Keratinocyte (primary cell): ENCODE results near the gene BORCS5. TPM values are rescaled to one million over a fixed set of nuclear protein-coding genes. Genes with fewer than 3 reads are reported as not detected.

ENCODE experiments used
- DNase-seq: peaks from one replicate; pipeline ENCODE4 v3.0.0-alpha.2; 2011; ENCODE audit warnings: low read depth, missing footprints, low spot score
- FAIRE-seq: peaks from 2 replicates; lab custom pipeline; 2011; peaks lifted over from hg19 to GRCh38; lab: Jason Lieb, UNC
- H2AFZ ChIP-seq: 2 replicates; pipeline ENCODE4 v1.6.0; 2012; ENCODE audit warnings: low read length, control low read depth, inconsistent platforms; ENCODE audit not compliant: control insufficient read depth
- H3K27ac ChIP-seq: 2 replicates; pipeline ENCODE4 v1.5.1; 2011; ENCODE audit warnings: low read length; ENCODE audit not compliant: control insufficient read depth, insufficient read depth
- H3K27me3 ChIP-seq: 3 replicates; pipeline ENCODE4 v1.6.0; 2011; ENCODE audit warnings: low read length; ENCODE audit not compliant: control insufficient read depth, insufficient read depth; ENCODE audit errors: extremely low read depth
- H3K36me3 ChIP-seq, 2 experiments: 2 replicates in 1 of 2; 3 replicates in 1 of 2; pipeline ENCODE4 v1.5.1; 2011; ENCODE audit warnings: low read length in 2 of 2, mild to moderate bottlenecking in 1 of 2; ENCODE audit not compliant: control insufficient read depth in 2 of 2, insufficient read depth in 2 of 2; ENCODE audit errors: extremely low read depth in 1 of 2
- H3K4me1 ChIP-seq: 3 replicates; pipeline ENCODE4 v1.5.1; 2011; ENCODE audit warnings: low read length; ENCODE audit not compliant: control insufficient read depth, insufficient read depth; ENCODE audit errors: extremely low read depth
- H3K4me2 ChIP-seq: 3 replicates; pipeline ENCODE4 v1.6.0; 2011; ENCODE audit warnings: low read depth, low read length; ENCODE audit not compliant: control insufficient read depth, insufficient read depth; ENCODE audit errors: extremely low read depth
- H3K4me3 ChIP-seq, 3 experiments: fragments of 200-600 bp in 1 of 3; sonication (generic) in 1 of 3; 2 replicates in 2 of 3; 3 replicates in 1 of 3; pipeline ENCODE4 v1.5.1; 2011 to 2016; ENCODE audit warnings: low read length in 3 of 3, mild to moderate bottlenecking in 3 of 3, control low read depth in 2 of 3, inconsistent platforms in 1 of 3, low read depth in 1 of 3, mixed read lengths in 1 of 3, mixed run types in 1 of 3, moderate library complexity in 1 of 3; ENCODE audit not compliant: control insufficient read depth in 2 of 3, insufficient read depth in 2 of 3; ENCODE audit errors: extremely low read depth in 1 of 3
- H3K79me2 ChIP-seq: 2 replicates; pipeline ENCODE4 v1.6.0; 2012; ENCODE audit warnings: low read length; ENCODE audit not compliant: control insufficient read depth, insufficient read depth
- H3K9ac ChIP-seq: 3 replicates; pipeline ENCODE4 v1.6.0; 2011; ENCODE audit warnings: low read length; ENCODE audit not compliant: control insufficient read depth, insufficient read depth; ENCODE audit errors: extremely low read depth
- H3K9me1 ChIP-seq: 3 replicates; pipeline ENCODE4 v1.6.0; 2011; ENCODE audit warnings: low read length; ENCODE audit not compliant: control insufficient read depth, insufficient read depth; ENCODE audit errors: extremely low read depth
- H3K9me3 ChIP-seq: 2 replicates; pipeline ENCODE4 v1.5.1; 2012; ENCODE audit warnings: low read depth, low read length; ENCODE audit not compliant: control insufficient read depth
- H4K20me1 ChIP-seq: 3 replicates; pipeline ENCODE4 v1.6.0; 2011; ENCODE audit warnings: low read length; ENCODE audit not compliant: control insufficient read depth, insufficient read depth; ENCODE audit errors: extremely low read depth
- CTCF ChIP-seq, 3 experiments: IDR thresholded peaks in 1 of 3; conservative IDR thresholded peaks in 1 of 3; optimal IDR thresholded peaks in 1 of 3; 2 replicates in 2 of 3; 3 replicates in 1 of 3; pipeline versions ENCODE3 to v1.5.1; 2011; ENCODE audit warnings: low read length in 3 of 3, mild to moderate bottlenecking in 3 of 3, moderate library complexity in 2 of 3, control low read depth in 1 of 3, inconsistent platforms in 1 of 3; ENCODE audit not compliant: insufficient read depth in 2 of 3; ENCODE audit errors: extremely low read depth in 1 of 3
- EZH2 ChIP-seq: IDR thresholded peaks from one replicate; pipeline ENCODE4 v1.6.1; 2012; ENCODE audit warnings: inconsistent platforms, mild to moderate bottlenecking, low read length, moderate library complexity
- dilution Hi-C: fragments of 300-500 bp; cut with MboI; formaldehyde crosslinking; loops from one replicate; pipeline ENCODE4 v1.7.0; 2020; ENCODE audit warnings: low sequenced_read_pairs; ENCODE audit not compliant: extremely low pct_ligation_motif_present
- polyA plus RNA-seq, 5 experiments: library from polyadenylated mRNA; depleted of rRNA in 3 of 5; stranded (reverse) in 3 of 5; stranded (forward) in 1 of 5; unstranded in 1 of 5; fragments of >200 nt; gene quantifications; 1 replicate in 1 of 5; 2 replicates in 3 of 5; 3 replicates in 1 of 5; pipeline versions ENCODE4 v1.2.1 to v1.2.3, GENCODE V29; 2011 to 2012; ENCODE audit warnings: missing spikeins in 2 of 5, low read depth in 1 of 5, low replicate concordance in 1 of 5

Gene BORCS5
- polyA plus RNA-seq, 1 donor (not counting 4 experiments of a cell fraction or from before 2014, with no cell fraction given) = 5.4 TPM

- H3K27ac ChIP-seq = peak overlapping the region; percentile 50
- TF ChIP-seq CTCF (optimal IDR thresholded peaks at IDR 0.05 in 1 of 3, IDR thresholded peaks at IDR 0.05 in 1 of 3, conservative IDR thresholded peaks at IDR 0.05 in 1 of 3; ENCODE audit: extremely low read depth in 1 of 3, insufficient read depth in 2 of 3, low read length in 3 of 3) = no peak
- no peak for TF ChIP-seq EZH2
- no peak overlapping the region for H2AFZ ChIP-seq
- no peaks in the 10 kb centered on the region for H3K9me1 ChIP-seq
- no peaks in the 10 kb centered on the region for H4K20me1 ChIP-seq
- no peaks in the 10 kb centered on the region for H3K9me3 ChIP-seq
- no peak for DNase-seq
- FAIRE-seq = peak; percentile 56
- dilution Hi-C loops = no loop called here
- no peaks in the 10 kb centered on the region for H3K27me3 ChIP-seq
- peaks cover 0 to 2% of the 10 kb centered on the region in 2 experiments for H3K36me3 ChIP-seq
- H3K4me1 ChIP-seq = peaks cover 47% of the 10 kb centered on the region
- no peak overlapping the region for H3K9ac ChIP-seq
- no peak overlapping the region for H3K4me2 ChIP-seq
- no peak overlapping the region for H3K4me3 ChIP-seq
- H3K79me2 ChIP-seq = no peaks in the 10 kb centered on the region
Observed at GRCh38 chr12:12432364-12432763, 75.5 kb downstream of the BORCS5 start.

GRCh38 chr12:12433203-12433731 lies 76.4 kb downstream of the BORCS5 start:
- no peak overlapping the region for H3K27ac ChIP-seq
- no peak for DNase-seq
- H3K79me2 ChIP-seq = no peaks in the 10 kb centered on the region
- dilution Hi-C loops = no loop called here
- no peak overlapping the region for H2AFZ ChIP-seq
- peaks cover 2 to 5% of the 10 kb centered on the region in 2 experiments for H3K36me3 ChIP-seq
- H3K9me1 ChIP-seq = no peaks in the 10 kb centered on the region
- FAIRE-seq = peak; percentile 32
- peak overlapping the region; percentile 13 for H3K4me2 ChIP-seq
- no peaks in the 10 kb centered on the region for H3K9me3 ChIP-seq
- no peaks in the 10 kb centered on the region for H4K20me1 ChIP-seq
- no peak for TF ChIP-seq EZH2
- no peak for TF ChIP-seq CTCF (optimal IDR thresholded peaks at IDR 0.05 in 1 of 3, IDR thresholded peaks at IDR 0.05 in 1 of 3, conservative IDR thresholded peaks at IDR 0.05 in 1 of 3; ENCODE audit: extremely low read depth in 1 of 3, insufficient read depth in 2 of 3, low read length in 3 of 3)
- no peak overlapping the region for H3K9ac ChIP-seq
- peaks cover 45% of the 10 kb centered on the region for H3K4me1 ChIP-seq
- H3K27me3 ChIP-seq = no peaks in the 10 kb centered on the region
- no peak overlapping the region for H3K4me3 ChIP-seq
